K562 (cell line): ENCODE results near the gene FOXL2NB. TPM values are rescaled to one million over a fixed set of nuclear protein-coding genes. Genes with fewer than 3 reads are reported as not detected.

Experiments
- ATAC-seq: fragments of 200-7000 bp; cut with Tn5 transposase; 3 replicates; pipeline ENCODE4 v1.9.1; 2020; ENCODE audit warnings: moderate library complexity
- BruUV-seq: library from RNA; stranded (reverse); fragments of 400-500 nt; replicated peaks from 2 replicates; lab custom pipeline; 2021; lab: Mats Ljungman, UMichigan
- CTCF ChIA-PET: fragments of 300-600 bp; formaldehyde crosslinking; extraction: SDS; loops from one replicate; lab custom pipeline; 2021; ENCODE audit warnings: low intra/inter-chr PET ratio; lab: Yijun Ruan, JAX
- POLR2A ChIA-PET: fragments of 300-600, 350-650 bp; sonication (Branson Sonifier 250); formaldehyde crosslinking; extraction: SDS; loops from one replicate; lab custom pipeline; 2021; ENCODE audit warnings: antibody characterized with exemption, inconsistent platforms; lab: Yijun Ruan, JAX
- DNase-seq, 4 experiments: peaks; one replicate each; pipeline versions ENCODE4 v3.0.0 to v3.0.0-alpha.2; 2011 to 2018; ENCODE audit warnings: low spot score in 3 of 4, mixed read lengths in 3 of 4; ENCODE audit errors: extremely low read depth in 1 of 4
- FAIRE-seq: peaks from 2 replicates; lab custom pipeline; 2011; peaks lifted over from hg19 to GRCh38; lab: Jason Lieb, UNC
- H2AFZ ChIP-seq: 2 replicates; pipeline ENCODE4 v1.6.0; 2011; ENCODE audit warnings: low read depth, low read length, control low read depth, inconsistent platforms
- H3K27ac ChIP-seq: fragments of 200-600 bp; 3 replicates; pipeline ENCODE4 v1.8.0; 2011; ENCODE audit warnings: low read depth, mild to moderate bottlenecking, control low read depth, inconsistent platforms, low read length, moderate library complexity, mixed read lengths; ENCODE audit errors: extremely low read depth
- H3K27me3 ChIP-seq, 2 experiments: fragments of 300-600 bp in 1 of 2; 2 replicates in 1 of 2; 3 replicates in 1 of 2; pipeline versions ENCODE4 v1.6.0 to v1.8.0; 2011; ENCODE audit warnings: inconsistent platforms in 2 of 2, low read length in 2 of 2, mild to moderate bottlenecking in 1 of 2, mixed read lengths in 1 of 2, moderate library complexity in 1 of 2; ENCODE audit not compliant: control insufficient read depth in 2 of 2, insufficient read depth in 2 of 2
- H3K36me3 ChIP-seq: fragments of 300-600 bp; 3 replicates; pipeline ENCODE4 v1.8.0; 2011; ENCODE audit warnings: mild to moderate bottlenecking, low read length, inconsistent platforms; ENCODE audit not compliant: control insufficient read depth, insufficient read depth
- H3K4me1 ChIP-seq, 2 experiments: fragments of 200-600 bp in 1 of 2; replicated peaks in 1 of 2; 2 replicates in 1 of 2; 3 replicates in 1 of 2; pipeline versions ENCODE4 v1.5.1 to v1.8.0; 2011; ENCODE audit warnings: inconsistent platforms in 2 of 2, low read length in 2 of 2, mild to moderate bottlenecking in 1 of 2, mixed read lengths in 1 of 2, moderate library complexity in 1 of 2; ENCODE audit not compliant: control insufficient read depth in 2 of 2, insufficient read depth in 2 of 2
- H3K4me2 ChIP-seq: 2 replicates; pipeline ENCODE4 v1.6.1; 2011; ENCODE audit warnings: low read length, control low read depth, inconsistent platforms, mixed read lengths; ENCODE audit not compliant: insufficient read depth
- H3K4me3 ChIP-seq: fragments of 200-600 bp; sonication (generic), shearing (Covaris generic); 2 replicates; pipeline ENCODE4 v1.5.1; 2016; ENCODE audit warnings: control low read depth, inconsistent platforms
- H3K79me2 ChIP-seq: fragments of 200-600 bp; 3 replicates; pipeline ENCODE4 v1.8.0; 2011; ENCODE audit warnings: low read length, inconsistent platforms; ENCODE audit not compliant: control insufficient read depth, insufficient read depth
- H3K9ac ChIP-seq, 2 experiments: 2 replicates each; pipeline versions ENCODE4 v1.6.0 to v1.6.1; 2011; ENCODE audit warnings: low read depth in 2 of 2, low read length in 2 of 2, control low read depth in 1 of 2, inconsistent platforms in 1 of 2, mild to moderate bottlenecking in 1 of 2, mixed read lengths in 1 of 2; ENCODE audit not compliant: insufficient read depth in 1 of 2
- H3K9me1 ChIP-seq: one replicate; pipeline ENCODE4 v1.6.0; 2011; ENCODE audit warnings: inconsistent platforms, mild to moderate bottlenecking, low read length, moderate library complexity; ENCODE audit not compliant: control insufficient read depth, insufficient read depth
- H3K9me3 ChIP-seq: replicated peaks from 2 replicates; pipeline ENCODE4 v1.5.1; 2011; ENCODE audit warnings: low read depth, low read length, inconsistent platforms; ENCODE audit not compliant: control insufficient read depth, insufficient read depth
- H4K20me1 ChIP-seq: replicated peaks from 2 replicates; pipeline ENCODE4 v1.6.1; 2011; ENCODE audit warnings: low read length, inconsistent platforms, mixed read lengths; ENCODE audit not compliant: control insufficient read depth, insufficient read depth
- MAZ ChIP-seq, 2 experiments: fragments of 450-650 bp in 1 of 2; sonication (generic) in 1 of 2; formaldehyde crosslinking; IDR thresholded peaks in 1 of 2; conservative IDR thresholded peaks in 1 of 2; 2 replicates each; pipeline versions ENCODE4 v1.4.0 to v1.5.0; 2020; ENCODE audit warnings: mild to moderate bottlenecking in 1 of 2, missing genetic modification reagents in 1 of 2
- NRF1 ChIP-seq, 2 experiments: fragments of 450-650 bp; IDR thresholded peaks in 1 of 2; conservative IDR thresholded peaks in 1 of 2; 2 replicates each; pipeline ENCODE4 v1.6.1; 2014; ENCODE audit warnings: mild to moderate bottlenecking in 2 of 2
- RAD21 ChIP-seq, 2 experiments: fragments of 250-450 bp in 1 of 2; fragments of 450-650 bp in 1 of 2; sonication (Bioruptor Pico) in 1 of 2; formaldehyde crosslinking in 1 of 2; IDR thresholded peaks in 1 of 2; conservative IDR thresholded peaks in 1 of 2; 2 replicates each; pipeline versions ENCODE4 v1.4.0 to v1.8.0; 2020 to 2022; ENCODE audit warnings: mild to moderate bottlenecking in 2 of 2, moderate library complexity in 1 of 2
- TAL1 ChIP-seq: fragments of 450-650 bp; IDR thresholded peaks from 2 replicates; pipeline ENCODE4 v1.6.1; 2016; ENCODE audit warnings: mild to moderate bottlenecking
- TBP ChIP-seq: optimal IDR thresholded peaks from 2 replicates; pipeline ENCODE3; 2011; ENCODE audit warnings: low read depth, low read length, improper control_type of control experiment
- TEAD1 ChIP-seq, 2 experiments: fragments of 450-650 bp in 1 of 2; sonication (generic) in 1 of 2; formaldehyde crosslinking; IDR thresholded peaks; 2 replicates each; pipeline versions ENCODE4 v1.4.0 to v1.8.0; 2020 to 2022; ENCODE audit warnings: mild to moderate bottlenecking in 2 of 2, missing genetic modification reagents in 1 of 2
- YY1 ChIP-seq, 3 experiments: IDR thresholded peaks; 2 replicates each; pipeline ENCODE4 v1.6.1; 2011; ENCODE audit warnings: low read length in 2 of 3, mild to moderate bottlenecking in 2 of 3, moderate library complexity in 2 of 3, borderline replicate concordance in 1 of 3, control low read depth in 1 of 3, low read depth in 1 of 3; ENCODE audit not compliant: insufficient read depth in 3 of 3, insufficient replicate concordance in 2 of 3, control insufficient read depth in 1 of 3, insufficient read length in 1 of 3; ENCODE audit errors: extremely low read depth in 1 of 3
- ZNF140 ChIP-seq: fragments of 250-450 bp; sonication (Bioruptor Pico); IDR thresholded peaks from 2 replicates; pipeline ENCODE4 v1.8.0; 2021; ENCODE audit warnings: moderate library complexity, mild to moderate bottlenecking, inconsistent platforms
- WGBS: fragments of 100-300 bp; shearing (Covaris generic); methylation state at CpG from one replicate; pipeline ENCODE4 v1.1.6; 2016; ENCODE audit warnings: low coverage, mixed read lengths; ENCODE audit not compliant: insufficient coverage; ENCODE audit errors: missing lambda C conversion rate; 5-methylcytosine and 5-hydroxymethylcytosine counted together
- in situ Hi-C: fragments of 300-500 bp; cut with MboI; formaldehyde crosslinking; loops from 4 replicates; pipeline ENCODE4 v1.15.0; 2018; ENCODE audit warnings: inconsistent platforms, mixed read lengths
- intact Hi-C: fragments of 100-400 bp; cut with micrococcal nuclease; formaldehyde crosslinking; loops from 2 replicates; pipeline ENCODE4 v1.14.2; 2022
- polyA plus RNA-seq, 8 experiments: library from polyadenylated mRNA; depleted of rRNA in 4 of 8; stranded (reverse) in 5 of 8; unstranded in 3 of 8; fragments of >200 nt; fragmentation: Nextera tagmentation in 2 of 8; fragmentation: Illumina TruSeq in 1 of 8; extraction: Ambion mirVana in 2 of 8; extraction: Trizol in 1 of 8; gene quantifications; 2 replicates each; pipeline versions ENCODE4 v1.2.1 to v1.2.3, GENCODE V29; 2011 to 2014; ENCODE audit warnings: inconsistent platforms in 1 of 8, missing spikeins in 1 of 8
- total RNA-seq, 7 experiments: library from RNA; depleted of rRNA in 6 of 7; stranded (reverse); fragments of >200 nt in 6 of 7; fragmentation: Illumina TruSeq in 2 of 7; extraction: Trizol in 2 of 7; gene quantifications; 2 replicates each; pipeline versions ENCODE4 v1.2.1 to v1.2.3, GENCODE V29; 2011 to 2021; ENCODE audit warnings: low replicate concordance in 1 of 7
- TF ChIP-seq, protein P1 (sequence below), 2 experiments: IDR thresholded peaks; 2 replicates each; pipeline ENCODE4 v1.6.1; 2011; ENCODE audit warnings: borderline replicate concordance in 1 of 2, control low read depth in 1 of 2, low read depth in 1 of 2, low read length in 1 of 2, mild to moderate bottlenecking in 1 of 2, mixed read lengths in 1 of 2, moderate library complexity in 1 of 2; ENCODE audit not compliant: insufficient read depth in 1 of 2, insufficient read length in 1 of 2, poor library complexity in 1 of 2, severe bottlenecking in 1 of 2; ENCODE audit errors: extremely low read depth in 1 of 2
- TF ChIP-seq, protein P2 (sequence below), 2 experiments: fragments of 450-650 bp; IDR thresholded peaks; 2 replicates each; pipeline ENCODE4 v1.6.1; 2016
- TF ChIP-seq, protein P3 (sequence below): fragments of 450-650 bp; formaldehyde crosslinking; IDR thresholded peaks from 2 replicates; pipeline ENCODE4 v1.4.0; 2020; ENCODE audit warnings: mild to moderate bottlenecking

FOXL2NB gene
- total and polyA plus RNA-seq, 9 of the 15 experiments (the other 6 are each of a cell fraction or from before 2014, with no cell fraction given) = 0.71 to 17.4 (median 9.0) TPM

DNA sequence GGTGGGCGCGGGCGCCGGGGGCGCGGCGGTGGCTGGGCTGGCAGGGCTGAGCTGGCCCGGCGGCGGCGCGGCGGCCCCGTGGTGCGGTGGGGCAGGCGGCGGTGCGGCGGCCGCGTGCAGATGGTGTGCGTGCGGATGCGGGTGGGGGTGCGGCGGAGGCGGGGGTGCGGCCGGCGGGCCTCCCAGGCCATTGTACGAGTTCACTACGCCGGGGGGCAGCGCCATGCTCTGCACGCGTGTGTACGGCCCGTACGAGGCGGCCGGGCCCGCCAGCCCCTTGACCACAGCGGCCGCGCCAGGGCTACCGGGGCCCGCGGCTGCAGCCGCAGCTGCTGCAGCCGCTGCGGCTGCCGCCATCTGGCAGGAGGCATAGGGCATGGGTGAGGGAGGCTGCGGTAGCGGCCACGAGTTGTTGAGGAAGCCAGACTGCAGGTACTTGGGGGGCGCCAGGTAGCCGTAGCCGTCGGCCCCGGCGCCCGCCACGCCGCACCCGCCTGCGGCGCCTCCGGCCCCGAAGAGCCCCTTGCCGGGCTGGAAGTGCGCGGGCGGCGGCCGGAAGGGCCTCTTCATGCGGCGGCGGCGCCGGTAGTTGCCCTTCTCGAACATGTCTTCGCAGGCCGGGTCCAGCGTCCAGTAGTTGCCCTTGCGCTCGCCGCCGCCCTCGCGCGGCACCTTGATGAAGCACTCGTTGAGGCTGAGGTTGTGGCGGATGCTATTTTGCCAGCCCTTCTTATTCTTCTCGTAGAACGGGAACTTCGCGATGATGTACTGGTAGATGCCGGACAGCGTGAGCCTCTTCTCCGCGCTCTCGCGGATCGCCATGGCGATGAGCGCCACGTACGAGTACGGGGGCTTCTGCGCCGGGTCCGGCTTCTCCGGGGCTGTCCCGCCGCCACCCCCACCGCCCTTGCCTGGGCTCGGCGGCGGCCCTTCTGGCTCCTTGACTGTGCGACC lies 1.0 kb upstream of the FOXL2NB start:
- no peaks in the 10 kb centered on the region for H3K9me3 ChIP-seq
- H3K4me2 ChIP-seq = peak overlapping the region; percentile 87
- H3K9me1 ChIP-seq = no peaks in the 10 kb centered on the region
- H3K4me1 ChIP-seq = peaks cover 22 to 50% of the 10 kb centered on the region in 2 experiments; a peak in 4 of 5 replicates
- CTCF ChIA-PET = interaction anchor here (0.6 to 1.1 kb wide), 3 partner anchors 34 to 383 kb away, joined by 3 to 4 read pairs (median 3); no protein-coding TSS in a partner anchor
- no peaks in the 10 kb centered on the region; the same call in 1 of the 2 replicates for H4K20me1 ChIP-seq
- POLR2A ChIA-PET = interaction anchor here (0.5 to 2.0 kb wide), 4 partner anchors 10 to 597 kb away, joined by 3 to 10 read pairs (median 3); no protein-coding TSS in a partner anchor
- H3K27ac ChIP-seq = peak overlapping the region; percentile 87
- H3K27me3 ChIP-seq = no peaks in the 10 kb centered on the region
- H2AFZ ChIP-seq = peak overlapping the region; percentile 94
- H3K9ac ChIP-seq = peak overlapping the region; percentile 78 to 94
- 11% methylated on average over 80 of the region's 120 CpGs for WGBS
- H3K79me2 ChIP-seq = peaks cover 71% of the 10 kb centered on the region
- peak; percentile 54 for FAIRE-seq
- in situ Hi-C loops = loop anchor here (25.0 kb wide), 1 partner anchor 884 kb away; no protein-coding TSS in a partner anchor
- intact Hi-C loops = loop anchor here (2.0 to 10.0 kb wide), 2 partner anchors 15 to 881 kb away; no protein-coding TSS in a partner anchor
- DNase-seq = peak; percentile 55 to 88 (median 56)
- BruUV-seq = no TSS peak
- ATAC-seq = peak; percentile 46
- peaks cover 23% of the 10 kb centered on the region for H3K36me3 ChIP-seq
- H3K4me3 ChIP-seq = peak overlapping the region; percentile 62
- TF ChIP-seq TAL1 (no peak), MAZ (CRISPR knock-in tag; conservative IDR thresholded peaks at IDR 0.05 in 1 of 2, IDR thresholded peaks at IDR 0.05 in 1 of 2) (peak in 1 of 2 experiments; percentile 3; a peak in 2 of 4 replicates), TEAD1 (CRISPR knock-in tag; IDR thresholded peaks at IDR 0.05) (peak in 1 of 2 experiments; percentile 17; a peak in 1 of 4 replicates), NRF1 (conservative IDR thresholded peaks at IDR 0.05 in 1 of 2, IDR thresholded peaks at IDR 0.05 in 1 of 2) (peak; percentile 62 to 73; a peak in 2 of 4 replicates), RAD21 (CRISPR knock-in tag; conservative IDR thresholded peaks at IDR 0.05 in 1 of 2, IDR thresholded peaks at IDR 0.05 in 1 of 2) (peak in 1 of 2 experiments; percentile 35; a peak in 1 of 4 replicates), TBP (peak; percentile 52), YY1 (IDR thresholded peaks at IDR 0.05; ENCODE audit: borderline replicate concordance in 1 of 3, control insufficient read depth in 1 of 3, extremely low read depth in 1 of 3, insufficient read depth in 3 of 3, insufficient read length in 1 of 3, insufficient replicate concordance in 2 of 3, low read depth in 1 of 3, low read length in 2 of 3) (peak in 1 of 3 experiments; percentile 57), ZNF140 (no peak)
- TF ChIP-seq, protein P1, sequence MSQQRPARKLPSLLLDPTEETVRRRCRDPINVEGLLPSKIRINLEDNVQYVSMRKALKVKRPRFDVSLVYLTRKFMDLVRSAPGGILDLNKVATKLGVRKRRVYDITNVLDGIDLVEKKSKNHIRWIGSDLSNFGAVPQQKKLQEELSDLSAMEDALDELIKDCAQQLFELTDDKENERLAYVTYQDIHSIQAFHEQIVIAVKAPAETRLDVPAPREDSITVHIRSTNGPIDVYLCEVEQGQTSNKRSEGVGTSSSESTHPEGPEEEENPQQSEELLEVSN (IDR thresholded peaks at IDR 0.05; ENCODE audit: borderline replicate concordance in 1 of 2, extremely low read depth in 1 of 2, insufficient read depth in 1 of 2, insufficient read length in 1 of 2, low read depth in 1 of 2, low read length in 1 of 2, poor library complexity in 1 of 2, severe bottlenecking in 1 of 2) = peak; percentile 35 to 68
- TF ChIP-seq, protein P2, sequence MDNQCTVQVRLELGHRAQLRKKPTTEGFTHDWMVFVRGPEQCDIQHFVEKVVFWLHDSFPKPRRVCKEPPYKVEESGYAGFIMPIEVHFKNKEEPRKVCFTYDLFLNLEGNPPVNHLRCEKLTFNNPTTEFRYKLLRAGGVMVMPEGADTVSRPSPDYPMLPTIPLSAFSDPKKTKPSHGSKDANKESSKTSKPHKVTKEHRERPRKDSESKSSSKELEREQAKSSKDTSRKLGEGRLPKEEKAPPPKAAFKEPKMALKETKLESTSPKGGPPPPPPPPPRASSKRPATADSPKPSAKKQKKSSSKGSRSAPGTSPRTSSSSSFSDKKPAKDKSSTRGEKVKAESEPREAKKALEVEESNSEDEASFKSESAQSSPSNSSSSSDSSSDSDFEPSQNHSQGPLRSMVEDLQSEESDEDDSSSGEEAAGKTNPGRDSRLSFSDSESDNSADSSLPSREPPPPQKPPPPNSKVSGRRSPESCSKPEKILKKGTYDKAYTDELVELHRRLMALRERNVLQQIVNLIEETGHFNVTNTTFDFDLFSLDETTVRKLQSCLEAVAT (IDR thresholded peaks at IDR 0.05) = no peak
- TF ChIP-seq, protein P3, sequence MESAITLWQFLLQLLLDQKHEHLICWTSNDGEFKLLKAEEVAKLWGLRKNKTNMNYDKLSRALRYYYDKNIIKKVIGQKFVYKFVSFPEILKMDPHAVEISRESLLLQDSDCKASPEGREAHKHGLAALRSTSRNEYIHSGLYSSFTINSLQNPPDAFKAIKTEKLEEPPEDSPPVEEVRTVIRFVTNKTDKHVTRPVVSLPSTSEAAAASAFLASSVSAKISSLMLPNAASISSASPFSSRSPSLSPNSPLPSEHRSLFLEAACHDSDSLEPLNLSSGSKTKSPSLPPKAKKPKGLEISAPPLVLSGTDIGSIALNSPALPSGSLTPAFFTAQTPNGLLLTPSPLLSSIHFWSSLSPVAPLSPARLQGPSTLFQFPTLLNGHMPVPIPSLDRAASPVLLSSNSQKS (CRISPR knock-in tag) = no peak
